NB4 (cell line): Measurements from ENCODE around the gene MAP3K1.

Experiments
- DNase-seq: peaks from one replicate; pipeline ENCODE4 v3.0.0; 2010; ENCODE audit warnings: low read depth
- H3K4me3 ChIP-seq: one replicate; pipeline ENCODE4 v1.5.1; 2011; ENCODE audit warnings: mild to moderate bottlenecking, low read depth, low read length, moderate library complexity
- MYC ChIP-seq: IDR thresholded peaks from 2 replicates; pipeline ENCODE4 v1.6.1; 2011; ENCODE audit warnings: low read depth, low read length
- POLR2A ChIP-seq: IDR thresholded peaks from 2 replicates; pipeline ENCODE4 v1.6.1; 2011; ENCODE audit warnings: mild to moderate bottlenecking; ENCODE audit not compliant: insufficient read length; ENCODE audit errors: extremely low read depth
- TF ChIP-seq, protein P1 (sequence below): IDR thresholded peaks from 2 replicates; pipeline ENCODE4 v1.6.1; 2011; ENCODE audit warnings: low read depth, low read length
- TF ChIP-seq, protein P2 (sequence below): IDR thresholded peaks from one replicate; pipeline ENCODE4 v1.5.1; 2012; ENCODE audit warnings: low read depth, low read length

MAP3K1 gene

DNA sequence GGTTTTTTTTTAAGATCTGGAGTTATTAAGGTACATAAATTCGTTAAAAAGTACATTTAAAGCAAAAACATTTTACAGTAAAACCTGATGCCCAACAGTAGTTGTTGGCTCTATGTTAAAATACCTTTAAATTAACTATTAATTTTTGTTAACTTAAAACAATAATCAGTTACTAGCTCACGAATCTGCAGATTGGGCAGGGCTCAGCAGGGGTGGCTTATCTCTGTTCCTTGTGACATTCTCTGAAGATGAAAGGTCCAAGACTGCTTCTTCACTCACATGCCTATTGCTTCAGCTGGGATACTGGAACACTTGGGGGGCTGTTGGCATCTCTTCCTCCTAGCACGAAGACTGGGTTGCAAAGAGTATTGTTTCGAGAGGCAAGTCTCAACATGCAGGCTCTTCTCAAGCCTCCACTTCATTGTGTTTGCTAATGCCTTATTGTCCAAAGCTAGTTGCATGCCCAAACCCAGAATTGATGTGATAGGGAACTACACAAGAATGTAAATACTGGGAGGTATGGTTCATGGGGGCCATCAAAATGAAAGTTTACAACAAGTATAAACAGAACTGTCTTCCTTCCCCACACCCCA is 46.6 kb downstream of the MAP3K1 start:
- no peak for DNase-seq
- TF ChIP-seq, protein P1, sequence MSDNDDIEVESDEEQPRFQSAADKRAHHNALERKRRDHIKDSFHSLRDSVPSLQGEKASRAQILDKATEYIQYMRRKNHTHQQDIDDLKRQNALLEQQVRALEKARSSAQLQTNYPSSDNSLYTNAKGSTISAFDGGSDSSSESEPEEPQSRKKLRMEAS = no peak
- TF ChIP-seq, protein P2, sequence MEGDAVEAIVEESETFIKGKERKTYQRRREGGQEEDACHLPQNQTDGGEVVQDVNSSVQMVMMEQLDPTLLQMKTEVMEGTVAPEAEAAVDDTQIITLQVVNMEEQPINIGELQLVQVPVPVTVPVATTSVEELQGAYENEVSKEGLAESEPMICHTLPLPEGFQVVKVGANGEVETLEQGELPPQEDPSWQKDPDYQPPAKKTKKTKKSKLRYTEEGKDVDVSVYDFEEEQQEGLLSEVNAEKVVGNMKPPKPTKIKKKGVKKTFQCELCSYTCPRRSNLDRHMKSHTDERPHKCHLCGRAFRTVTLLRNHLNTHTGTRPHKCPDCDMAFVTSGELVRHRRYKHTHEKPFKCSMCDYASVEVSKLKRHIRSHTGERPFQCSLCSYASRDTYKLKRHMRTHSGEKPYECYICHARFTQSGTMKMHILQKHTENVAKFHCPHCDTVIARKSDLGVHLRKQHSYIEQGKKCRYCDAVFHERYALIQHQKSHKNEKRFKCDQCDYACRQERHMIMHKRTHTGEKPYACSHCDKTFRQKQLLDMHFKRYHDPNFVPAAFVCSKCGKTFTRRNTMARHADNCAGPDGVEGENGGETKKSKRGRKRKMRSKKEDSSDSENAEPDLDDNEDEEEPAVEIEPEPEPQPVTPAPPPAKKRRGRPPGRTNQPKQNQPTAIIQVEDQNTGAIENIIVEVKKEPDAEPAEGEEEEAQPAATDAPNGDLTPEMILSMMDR = no peak
- TF ChIP-seq POLR2A (no peak), MYC (no peak)
- no peak overlapping the region for H3K4me3 ChIP-seq

DNA sequence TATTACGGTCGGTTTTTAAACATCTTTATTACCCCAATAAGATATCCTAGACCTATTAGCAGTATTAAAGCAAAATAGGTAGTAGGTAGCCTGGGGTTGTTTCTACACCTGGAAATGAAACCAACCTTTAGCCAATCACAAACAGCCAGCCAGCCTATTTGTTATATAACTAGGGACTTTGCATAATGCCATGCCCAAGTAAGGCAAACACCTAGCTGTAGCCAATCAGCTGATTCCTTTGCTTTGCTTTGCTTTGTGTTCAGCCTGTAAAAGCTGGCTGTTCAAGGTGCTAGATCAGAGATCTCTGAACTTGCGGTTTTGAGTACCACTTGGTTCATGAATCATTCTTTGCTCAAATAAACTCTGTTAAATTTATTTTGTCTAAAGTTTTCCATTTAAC is 47.6 kb downstream of the MAP3K1 start:
- TF ChIP-seq, protein P1 = no peak
- TF ChIP-seq, protein P2 = no peak
- TF ChIP-seq POLR2A (no peak), MYC (no peak)
- no peak overlapping the region for H3K4me3 ChIP-seq
- DNase-seq = no peak

DNA sequence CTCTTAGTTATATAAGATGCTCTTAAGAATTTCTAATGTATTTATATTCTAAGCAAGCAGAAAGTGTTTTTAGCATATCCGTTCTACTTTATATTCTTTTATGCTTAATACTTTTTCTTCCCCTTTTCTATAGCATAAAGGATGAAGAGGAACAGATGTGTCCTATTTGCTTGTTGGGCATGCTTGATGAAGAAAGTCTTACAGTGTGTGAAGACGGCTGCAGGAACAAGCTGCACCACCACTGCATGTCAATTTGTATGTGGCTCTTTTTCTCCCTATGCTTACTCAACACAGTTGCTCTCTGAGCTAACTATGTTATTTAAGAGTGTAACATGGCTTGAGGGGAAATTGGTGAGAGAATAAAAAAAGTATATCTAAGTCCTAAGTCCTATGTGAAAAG is 56.4 kb downstream of the MAP3K1 start:
- no peak overlapping the region for H3K4me3 ChIP-seq
- TF ChIP-seq POLR2A (no peak), MYC (no peak)
- TF ChIP-seq, protein P2 = no peak
- TF ChIP-seq, protein P1 = no peak
- DNase-seq = no peak

DNA sequence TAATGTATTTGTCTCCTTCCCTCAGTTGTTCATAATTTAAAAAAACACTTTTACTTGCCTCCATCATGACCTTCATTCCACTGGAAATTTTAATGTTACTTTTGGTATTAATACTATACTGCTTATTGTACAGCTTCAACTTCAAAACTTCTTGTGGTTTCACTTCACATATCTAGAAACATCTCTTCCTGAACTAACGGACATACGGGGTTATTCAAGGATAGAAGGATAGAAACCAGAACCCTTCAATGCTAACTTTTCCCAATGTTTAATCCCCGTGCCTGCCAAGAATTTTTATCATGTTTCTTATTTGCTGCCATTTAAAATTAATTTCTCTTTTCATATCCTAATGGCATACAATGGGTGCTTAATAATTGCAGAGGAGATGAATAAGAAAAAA is 57.7 kb downstream of the MAP3K1 start:
- TF ChIP-seq, protein P2 = no peak
- TF ChIP-seq, protein P1 = no peak
- TF ChIP-seq MYC (no peak), POLR2A (no peak)
- DNase-seq = no peak
- no peak overlapping the region for H3K4me3 ChIP-seq

DNA sequence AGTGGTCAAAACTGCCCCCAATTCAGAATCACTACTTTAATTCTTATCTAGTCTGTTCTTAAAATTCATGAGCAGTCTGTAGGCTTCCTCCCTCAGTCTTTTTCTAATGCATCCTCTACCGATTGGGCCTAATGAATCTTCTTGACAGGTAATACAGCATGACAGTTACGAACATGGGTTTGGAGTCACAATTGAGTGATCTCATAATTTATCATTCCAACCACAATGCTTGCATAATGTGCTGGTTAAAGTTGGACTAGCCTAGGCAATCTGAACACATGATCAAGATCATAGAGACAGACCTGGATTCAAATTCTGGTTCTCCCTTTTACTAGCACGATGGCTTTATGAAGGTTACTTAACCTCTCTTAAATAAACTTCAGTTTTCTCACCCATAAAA is 61.0 kb downstream of the MAP3K1 start:
- DNase-seq = peak; percentile 56
- TF ChIP-seq, protein P2 = no peak
- no peak for TF ChIP-seq MYC

DNA sequence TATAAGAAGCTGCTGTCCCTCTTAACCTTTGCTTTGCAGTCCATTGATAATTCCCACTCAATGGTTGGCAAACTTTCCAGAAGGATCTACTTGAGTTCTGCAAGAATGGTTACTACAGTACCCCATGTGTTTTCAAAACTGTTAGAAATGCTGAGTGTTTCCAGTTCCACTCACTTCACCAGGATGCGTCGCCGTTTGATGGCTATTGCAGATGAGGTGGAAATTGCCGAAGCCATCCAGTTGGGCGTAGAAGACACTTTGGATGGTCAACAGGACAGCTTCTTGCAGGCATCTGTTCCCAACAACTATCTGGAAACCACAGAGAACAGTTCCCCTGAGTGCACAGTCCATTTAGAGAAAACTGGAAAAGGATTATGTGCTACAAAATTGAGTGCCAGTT is 66.2 kb downstream of the MAP3K1 start:
- TF ChIP-seq, protein P2 = no peak
- TF ChIP-seq, protein P1 = no peak
- TF ChIP-seq MYC (no peak), POLR2A (no peak)
- DNase-seq = no peak
- H3K4me3 ChIP-seq = no peak overlapping the region

More for the DNA sequence above, 61.0 kb downstream of the MAP3K1 start:
- no peak overlapping the region for H3K4me3 ChIP-seq
